Activated CD4-positive, alpha-beta memory T cell treated with anti-CD3 and anti-CD28 coated beads for 36 hours (primary cell): ENCODE data around the gene USP3. TPM values are rescaled to one million over a fixed set of nuclear protein-coding genes. Genes with fewer than 3 reads are reported as not detected.

ENCODE experiments used
- CTCF ChIA-PET: fragments of 350-600 bp; sonication (Branson Sonifier 250); formaldehyde crosslinking; loops from one replicate; lab custom pipeline; 2021; ENCODE audit warnings: antibody characterized with exemption, inconsistent platforms; lab: Charles Lee
- POLR2A ChIA-PET: fragments of 350-600 bp; sonication (Branson Sonifier 250); formaldehyde crosslinking; loops from one replicate; lab custom pipeline; 2021; ENCODE audit warnings: antibody characterized with exemption; lab: Charles Lee
- DNase-seq: peaks from one replicate; pipeline ENCODE4 v3.0.0-alpha.2; 2020
- H3K27ac Mint-ChIP-seq: one replicate; pipeline ENCODE4 v1.8.0; 2021; ENCODE audit warnings: mixed read lengths
- H3K27me3 Mint-ChIP-seq: one replicate; pipeline ENCODE4 v1.8.0; 2021; ENCODE audit warnings: mixed read lengths
- H3K36me3 Mint-ChIP-seq: one replicate; pipeline ENCODE4 v1.8.0; 2021; ENCODE audit warnings: mixed read lengths
- H3K4me1 Mint-ChIP-seq: one replicate; pipeline ENCODE4 v1.8.0; 2021; ENCODE audit warnings: low read depth, mixed read lengths
- H3K4me3 Mint-ChIP-seq: one replicate; pipeline ENCODE4 v1.8.0; 2021; ENCODE audit warnings: mild to moderate bottlenecking, mixed read lengths
- H3K9me3 Mint-ChIP-seq: one replicate; pipeline ENCODE4 v1.8.0; 2021; ENCODE audit warnings: mixed read lengths
- intact Hi-C: fragments of 100-400 bp; cut with micrococcal nuclease; formaldehyde crosslinking; loops from one replicate; pipeline ENCODE4 v1.15.1; 2023
- total RNA-seq, 2 experiments: library from RNA; stranded (reverse); gene quantifications; one replicate each; pipeline ENCODE4 v1.2.3, GENCODE V29; 2021

The USP3 gene
- total RNA-seq, 2 experiments from 2014 or later = 46.1 to 48.9 TPM

- intact Hi-C loops = loop anchor here (1.0 to 10.0 kb wide), 3 partner anchors 9 to 1388 kb away; no protein-coding TSS in a partner anchor
- H3K27ac Mint-ChIP-seq = peak overlapping the region; percentile 91
- peaks cover 4% of the 10 kb centered on the region for H3K36me3 Mint-ChIP-seq
- no peaks in the 10 kb centered on the region for H3K27me3 Mint-ChIP-seq
- no peaks in the 10 kb centered on the region for H3K9me3 Mint-ChIP-seq
- peak overlapping the region; percentile 90 for H3K4me3 Mint-ChIP-seq
- CTCF ChIA-PET = interaction anchor here (0.8 to 8.0 kb wide), 10 partner anchors 10 to 97 kb away, joined by 3 to 76 read pairs (median 4); no protein-coding TSS in a partner anchor
- POLR2A ChIA-PET = interaction anchor here (0.7 to 3.9 kb wide), 6 partner anchors 9 to 314 kb away, joined by 3 to 40 read pairs (median 14); no protein-coding TSS in a partner anchor
- peaks cover 77% of the 10 kb centered on the region for H3K4me1 Mint-ChIP-seq
- DNase-seq = peak; percentile 50
Observed at GRCh38 chr15:63506537-63507035, 2.2 kb downstream of the USP3 start.

- Mint-ChIP-seq H3K27me3 (no peaks in the 10 kb centered on the region), H3K4me1 (peaks cover 76% of the 10 kb centered on the region), H3K36me3 (peaks cover 4% of the 10 kb centered on the region), H3K4me3 (no peak overlapping the region), H3K9me3 (no peaks in the 10 kb centered on the region), H3K27ac (peak overlapping the region; percentile 91)
- ChIA-PET CTCF (interaction anchor here (0.7 to 8.0 kb wide), 7 partner anchors 12 to 97 kb away, joined by 3 to 76 read pairs (median 12); no protein-coding TSS in a partner anchor), POLR2A (interaction anchor here (1.2 to 1.6 kb wide), 3 partner anchors 13 to 92 kb away, joined by 3 to 9 read pairs (median 4); no protein-coding TSS in a partner anchor)
- DNase-seq = no peak
- intact Hi-C loops = loop anchor here (2.0 to 10.0 kb wide), 2 partner anchors 85 to 1387 kb away; no protein-coding TSS in a partner anchor
Observed at GRCh38 chr15:63507878-63508818, 3.8 kb downstream of the USP3 start.

- DNase-seq = no peak
- Mint-ChIP-seq H3K27ac (peak overlapping the region; percentile 73), H3K36me3 (peaks cover 4% of the 10 kb centered on the region), H3K9me3 (no peaks in the 10 kb centered on the region), H3K27me3 (no peaks in the 10 kb centered on the region), H3K4me3 (no peak overlapping the region), H3K4me1 (peaks cover 77% of the 10 kb centered on the region)
- intact Hi-C loops = loop anchor here (10.0 kb wide), 1 partner anchor 1385 kb away; no protein-coding TSS in a partner anchor
- CTCF ChIA-PET = interaction anchor here (0.7 to 2.6 kb wide), 12 partner anchors 12 to 92 kb away, joined by 3 to 14 read pairs (median 4); no protein-coding TSS in a partner anchor
- POLR2A ChIA-PET = interaction anchor here (0.9 to 1.5 kb wide), 7 partner anchors 11 to 91 kb away, joined by 3 to 7 read pairs (median 4); no protein-coding TSS in a partner anchor
Observed at GRCh38 chr15:63509056-63509954, 4.9 kb downstream of the USP3 start.

GRCh38 chr15:63509955-63510940, 5.9 kb downstream of the USP3 start:
- peak overlapping the region; percentile 73 for H3K27ac Mint-ChIP-seq
- no peak for DNase-seq
- H3K9me3 Mint-ChIP-seq = no peaks in the 10 kb centered on the region
- CTCF ChIA-PET = interaction anchor here (0.6 to 2.6 kb wide), 15 partner anchors 13 to 91 kb away, joined by 3 to 14 read pairs (median 3); no protein-coding TSS in a partner anchor
- peaks cover 85% of the 10 kb centered on the region for H3K4me1 Mint-ChIP-seq
- intact Hi-C loops = loop anchor here (1.0 to 10.0 kb wide), 2 partner anchors 50 to 1385 kb away; no protein-coding TSS in a partner anchor
- POLR2A ChIA-PET = interaction anchor here (0.9 to 1.5 kb wide), 9 partner anchors 12 to 90 kb away, joined by 3 to 7 read pairs (median 3); no protein-coding TSS in a partner anchor
- peaks cover 4% of the 10 kb centered on the region for H3K36me3 Mint-ChIP-seq
- peak overlapping the region; percentile 56 for H3K4me3 Mint-ChIP-seq
- H3K27me3 Mint-ChIP-seq = no peaks in the 10 kb centered on the region

GRCh38 chr15:63512148-63512547, 7.8 kb downstream of the USP3 start:
- H3K27me3 Mint-ChIP-seq = no peaks in the 10 kb centered on the region
- ChIA-PET POLR2A (interaction anchor here (0.6 kb wide), 1 partner anchor 10 kb away, joined by 3 read pairs; no protein-coding TSS in a partner anchor), CTCF (interaction anchor here (1.0 to 1.8 kb wide), 3 partner anchors 8 to 25 kb away, joined by 3 to 6 read pairs (median 4); partner anchors contain the start of gene USP3)
- no peaks in the 10 kb centered on the region for H3K36me3 Mint-ChIP-seq
- H3K9me3 Mint-ChIP-seq = no peaks in the 10 kb centered on the region
- peak overlapping the region; percentile 33 for H3K4me3 Mint-ChIP-seq
- DNase-seq = no peak
- intact Hi-C loops = no loop called here
- peaks cover 88% of the 10 kb centered on the region for H3K4me1 Mint-ChIP-seq
- peak overlapping the region; percentile 67 for H3K27ac Mint-ChIP-seq

- intact Hi-C loops = no loop called here
- no peak for DNase-seq
- no peaks in the 10 kb centered on the region for H3K9me3 Mint-ChIP-seq
- peaks cover 87% of the 10 kb centered on the region for H3K4me1 Mint-ChIP-seq
- peak overlapping the region; percentile 30 for H3K27ac Mint-ChIP-seq
- ChIA-PET CTCF (interaction anchor here (1.0 to 1.8 kb wide), 4 partner anchors 9 to 47 kb away, joined by 3 to 9 read pairs (median 5); partner anchors contain the start of gene USP3), POLR2A (interaction anchor here (1.0 kb wide), 2 partner anchors 8 to 9 kb away, joined by 4 to 5 read pairs; partner anchors contain the start of gene USP3)
- no peaks in the 10 kb centered on the region for H3K36me3 Mint-ChIP-seq
- no peaks in the 10 kb centered on the region for H3K27me3 Mint-ChIP-seq
- no peak overlapping the region for H3K4me3 Mint-ChIP-seq
Observed at GRCh38 chr15:63513271-63513670, 8.9 kb downstream of the USP3 start.

- Mint-ChIP-seq H3K36me3 (no peaks in the 10 kb centered on the region), H3K4me3 (no peak overlapping the region), H3K27me3 (no peaks in the 10 kb centered on the region), H3K4me1 (peaks cover 87% of the 10 kb centered on the region), H3K9me3 (no peaks in the 10 kb centered on the region), H3K27ac (no peak overlapping the region)
- no peak for DNase-seq
- ChIA-PET CTCF (interaction anchor here (1.7 to 1.8 kb wide), 3 partner anchors 10 to 47 kb away, joined by 4 to 9 read pairs (median 6); partner anchors contain the start of gene USP3), POLR2A (interaction anchor here (1.0 kb wide), 1 partner anchor 8 kb away, joined by 5 read pairs; no protein-coding TSS in a partner anchor)
- intact Hi-C loops = no loop called here
Observed at GRCh38 chr15:63513728-63514127, 9.3 kb downstream of the USP3 start.

- intact Hi-C loops = no loop called here
- H3K4me1 Mint-ChIP-seq = peaks cover 87% of the 10 kb centered on the region
- POLR2A ChIA-PET = interaction anchor here (1.0 kb wide), 1 partner anchor 9 kb away, joined by 5 read pairs; no protein-coding TSS in a partner anchor
- H3K36me3 Mint-ChIP-seq = no peaks in the 10 kb centered on the region
- peak overlapping the region; percentile 72 for H3K27ac Mint-ChIP-seq
- H3K4me3 Mint-ChIP-seq = peak overlapping the region; percentile 6
- no peak for DNase-seq
- H3K27me3 Mint-ChIP-seq = no peaks in the 10 kb centered on the region
- CTCF ChIA-PET = interaction anchor here (1.3 to 1.7 kb wide), 2 partner anchors 9 to 48 kb away, joined by 7 to 9 read pairs; no protein-coding TSS in a partner anchor
- H3K9me3 Mint-ChIP-seq = no peaks in the 10 kb centered on the region
Observed at GRCh38 chr15:63514531-63514943, 10.1 kb downstream of the USP3 start.

- peaks cover 86% of the 10 kb centered on the region for H3K4me1 Mint-ChIP-seq
- H3K27ac Mint-ChIP-seq = peak overlapping the region; percentile 13
- intact Hi-C loops = no loop called here
- H3K27me3 Mint-ChIP-seq = no peaks in the 10 kb centered on the region
- ChIA-PET POLR2A (interaction anchor here (1.0 to 1.7 kb wide), 3 partner anchors 12 to 76 kb away, joined by 3 to 4 read pairs (median 3); partner anchors contain the start of gene USP3), CTCF (interaction anchor here (0.8 to 1.3 kb wide), 4 partner anchors 11 to 50 kb away, joined by 3 to 5 read pairs (median 4); no protein-coding TSS in a partner anchor)
- no peaks in the 10 kb centered on the region for H3K9me3 Mint-ChIP-seq
- H3K4me3 Mint-ChIP-seq = no peak overlapping the region
- H3K36me3 Mint-ChIP-seq = no peaks in the 10 kb centered on the region
- DNase-seq = no peak
Observed at GRCh38 chr15:63517202-63517601, 12.8 kb downstream of the USP3 start.
